DOHH2 (cell line): ENCODE measurements around the gene PLET1.

Experiments used
- H3F3A ChIP-seq: fragments of 200-600 bp; sonication (generic), shearing (Covaris generic); 2 replicates; pipeline ENCODE4 v1.6.0; 2016; ENCODE audit warnings: antibody characterized with exemption, mild to moderate bottlenecking; ENCODE audit not compliant: control insufficient read depth, insufficient read depth
- H3K27ac ChIP-seq: fragments of 200-600 bp; sonication (generic); 2 replicates; pipeline ENCODE4 v1.5.1; 2014; ENCODE audit warnings: low read depth, mild to moderate bottlenecking, low read length, moderate library complexity
- H3K27me3 ChIP-seq: fragments of 200-600 bp; sonication (generic); 2 replicates; pipeline ENCODE4 v1.6.1; 2014; ENCODE audit warnings: mild to moderate bottlenecking, low read length, mixed read lengths; ENCODE audit not compliant: control insufficient read depth
- H3K36me3 ChIP-seq: fragments of 200-600 bp; sonication (generic); 2 replicates; pipeline ENCODE4 v1.6.1; 2014; ENCODE audit warnings: mild to moderate bottlenecking, low read length, moderate library complexity, mixed read lengths; ENCODE audit not compliant: control insufficient read depth
- H3K4me1 ChIP-seq: fragments of 200-600 bp; sonication (generic); 2 replicates; pipeline ENCODE4 v1.6.1; 2014; ENCODE audit warnings: mild to moderate bottlenecking, low read length, mixed read lengths; ENCODE audit not compliant: control insufficient read depth
- H3K4me2 ChIP-seq: fragments of 200-600 bp; sonication (generic); 2 replicates; pipeline ENCODE4 v1.6.0; 2014; ENCODE audit warnings: mild to moderate bottlenecking, low read length, moderate library complexity
- H3K4me3 ChIP-seq: fragments of 200-600 bp; sonication (generic); 2 replicates; pipeline ENCODE4 v1.5.1; 2014; ENCODE audit warnings: mild to moderate bottlenecking, low read length, mixed read lengths
- H3K79me2 ChIP-seq: fragments of 200-600 bp; sonication (generic); 2 replicates; pipeline ENCODE4 v1.6.1; 2014; ENCODE audit warnings: mild to moderate bottlenecking, low read length, mixed read lengths; ENCODE audit not compliant: control insufficient read depth
- H3K9me2 ChIP-seq: fragments of 200-600 bp; sonication (generic); replicated peaks from 2 replicates; pipeline ENCODE4 v1.6.1; 2014; ENCODE audit warnings: mild to moderate bottlenecking, low read length, mixed read lengths; ENCODE audit not compliant: control insufficient read depth
- H3K9me3 ChIP-seq: fragments of 200-600 bp; sonication (generic); 2 replicates; pipeline ENCODE4 v1.6.1; 2014; ENCODE audit warnings: antibody characterized with exemption, low read length, mixed read lengths; ENCODE audit not compliant: control insufficient read depth, insufficient read depth
- H4K20me1 ChIP-seq: fragments of 200-600 bp; sonication (generic); 2 replicates; pipeline ENCODE4 v1.6.0; 2014; ENCODE audit warnings: low read depth, mild to moderate bottlenecking, antibody characterized with exemption, low read length, moderate library complexity; ENCODE audit not compliant: control insufficient read depth, insufficient read depth
- EZH2phosphoT487 ChIP-seq: fragments of 200-600 bp; sonication (generic); IDR thresholded peaks from 2 replicates; pipeline ENCODE4 v1.6.1; 2017; ENCODE audit warnings: borderline replicate concordance, mild to moderate bottlenecking, antibody characterized with exemption, low read length, moderate library complexity, mixed read lengths
- TF ChIP-seq, protein P1 (sequence below): fragments of 200-600 bp; sonication (generic); IDR thresholded peaks from one replicate; pipeline ENCODE4 v1.5.1; 2014; ENCODE audit warnings: antibody characterized with exemption, mild to moderate bottlenecking, low read depth, low read length; ENCODE audit not compliant: poor library complexity, severe bottlenecking

Gene PLET1

DNA sequence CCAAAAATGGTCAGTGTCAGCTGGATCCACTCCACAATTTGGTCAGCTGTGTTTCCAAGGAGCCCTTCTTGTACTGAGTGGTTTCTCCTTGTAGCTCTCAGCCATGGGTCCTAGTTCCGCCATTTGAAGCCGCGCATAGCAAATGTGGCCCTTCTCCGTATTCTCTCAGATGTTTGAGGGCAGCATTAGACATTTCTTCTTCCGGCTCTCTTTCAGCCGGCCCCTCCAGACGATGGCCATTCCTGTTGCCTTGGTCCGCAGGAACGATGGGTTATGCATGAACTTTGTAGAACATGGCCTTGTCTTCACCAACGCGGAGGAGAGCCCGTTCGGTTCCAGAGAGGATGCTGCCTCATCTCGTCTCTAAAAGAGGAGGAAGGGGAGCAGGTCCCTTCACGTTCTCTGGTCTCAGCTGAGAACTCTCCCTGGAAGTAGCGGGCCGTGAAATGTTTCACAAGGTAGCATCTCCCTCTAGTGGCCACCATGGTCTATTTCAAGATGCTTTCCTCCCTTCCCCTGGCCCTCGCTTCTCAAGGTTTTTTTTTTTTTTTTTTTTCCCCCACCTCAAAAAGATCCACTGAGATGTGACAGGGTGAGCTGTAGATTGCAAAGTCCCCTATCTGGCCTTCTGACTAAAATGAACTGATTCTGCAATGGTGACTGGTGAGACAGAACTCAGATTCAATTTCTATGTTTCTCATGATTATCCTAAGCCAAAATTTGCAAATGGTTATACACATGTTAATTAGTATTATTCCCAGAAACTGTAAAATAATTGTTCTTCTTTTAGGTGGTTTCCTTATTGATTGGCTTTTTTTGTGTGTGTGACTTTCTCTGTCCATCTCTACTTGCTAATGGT, 19.8 kb upstream of the PLET1 start:
- no peaks in the 10 kb centered on the region for H3K9me2 ChIP-seq
- H3K4me2 ChIP-seq, result peak overlapping the region; percentile 99
- no peak overlapping the region for H3K27ac ChIP-seq
- H3K79me2 ChIP-seq, result no peaks in the 10 kb centered on the region
- no peak for TF ChIP-seq EZH2phosphoT487
- TF ChIP-seq, protein P1, sequence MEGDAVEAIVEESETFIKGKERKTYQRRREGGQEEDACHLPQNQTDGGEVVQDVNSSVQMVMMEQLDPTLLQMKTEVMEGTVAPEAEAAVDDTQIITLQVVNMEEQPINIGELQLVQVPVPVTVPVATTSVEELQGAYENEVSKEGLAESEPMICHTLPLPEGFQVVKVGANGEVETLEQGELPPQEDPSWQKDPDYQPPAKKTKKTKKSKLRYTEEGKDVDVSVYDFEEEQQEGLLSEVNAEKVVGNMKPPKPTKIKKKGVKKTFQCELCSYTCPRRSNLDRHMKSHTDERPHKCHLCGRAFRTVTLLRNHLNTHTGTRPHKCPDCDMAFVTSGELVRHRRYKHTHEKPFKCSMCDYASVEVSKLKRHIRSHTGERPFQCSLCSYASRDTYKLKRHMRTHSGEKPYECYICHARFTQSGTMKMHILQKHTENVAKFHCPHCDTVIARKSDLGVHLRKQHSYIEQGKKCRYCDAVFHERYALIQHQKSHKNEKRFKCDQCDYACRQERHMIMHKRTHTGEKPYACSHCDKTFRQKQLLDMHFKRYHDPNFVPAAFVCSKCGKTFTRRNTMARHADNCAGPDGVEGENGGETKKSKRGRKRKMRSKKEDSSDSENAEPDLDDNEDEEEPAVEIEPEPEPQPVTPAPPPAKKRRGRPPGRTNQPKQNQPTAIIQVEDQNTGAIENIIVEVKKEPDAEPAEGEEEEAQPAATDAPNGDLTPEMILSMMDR, result peak; percentile 72
- H3K4me3 ChIP-seq, result peak overlapping the region; percentile 83
- H3K9me3 ChIP-seq, result no peaks in the 10 kb centered on the region
- H4K20me1 ChIP-seq, result no peaks in the 10 kb centered on the region
- peaks cover 34% of the 10 kb centered on the region for H3K4me1 ChIP-seq
- H3K36me3 ChIP-seq, result no peaks in the 10 kb centered on the region
- peaks cover 17% of the 10 kb centered on the region; the same call in 1 of the 2 replicates for H3K27me3 ChIP-seq
- no peaks in the 10 kb centered on the region for H3F3A ChIP-seq

DNA sequence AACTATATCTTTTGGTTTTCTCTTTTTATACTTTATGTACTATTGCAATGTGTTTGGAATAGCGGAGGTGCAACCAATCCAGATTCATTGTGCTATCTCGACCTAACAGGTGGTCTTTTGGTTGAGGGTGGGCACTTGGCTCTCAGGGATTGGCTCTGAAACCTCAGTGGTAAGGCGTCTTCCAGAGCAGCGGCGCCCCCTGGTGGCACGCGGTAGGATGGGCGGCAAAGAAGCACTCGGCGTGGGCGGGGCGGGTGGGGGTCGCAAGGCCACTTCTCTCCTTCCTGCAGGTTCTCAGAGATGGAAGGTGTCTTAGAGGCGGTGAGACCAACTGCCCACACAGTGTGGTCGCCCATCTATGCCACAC, 19.2 kb upstream of the PLET1 start:
- Histone ChIP-seq H3K4me1 (peaks cover 34% of the 10 kb centered on the region), H3K4me2 (peak overlapping the region; percentile 99), H3K79me2 (no peaks in the 10 kb centered on the region), H3K27ac (no peak overlapping the region), H3K27me3 (peaks cover 17% of the 10 kb centered on the region; the same call in 1 of the 2 replicates), H3K4me3 (peak overlapping the region; percentile 83), H3F3A (no peaks in the 10 kb centered on the region), H3K36me3 (no peaks in the 10 kb centered on the region), H3K9me2 (no peaks in the 10 kb centered on the region), H4K20me1 (no peaks in the 10 kb centered on the region), H3K9me3 (no peaks in the 10 kb centered on the region)
- no peak for TF ChIP-seq EZH2phosphoT487
- TF ChIP-seq, protein P1, result peak; percentile 39

DNA sequence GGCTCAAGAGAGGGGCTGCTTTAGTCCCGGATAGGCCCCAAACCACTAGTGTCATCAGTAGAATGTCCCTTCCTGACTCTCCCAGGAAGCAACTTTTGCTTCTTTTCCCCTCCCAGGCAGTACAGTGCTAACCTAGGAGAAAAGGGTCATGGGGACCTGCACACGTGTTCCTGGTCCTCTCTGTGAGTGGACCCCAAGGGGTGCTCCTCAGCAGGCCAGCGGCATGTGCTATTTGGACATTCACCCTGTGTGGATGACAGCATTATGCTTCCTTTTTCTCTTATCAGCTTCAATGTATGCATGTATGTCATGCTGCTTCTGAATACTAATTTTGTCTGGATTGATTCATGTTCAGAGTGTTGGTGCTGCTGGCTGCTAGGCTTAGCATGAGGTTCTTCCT, 18.1 kb upstream of the PLET1 start:
- H3K36me3 ChIP-seq, result no peaks in the 10 kb centered on the region
- no peak overlapping the region for H3K4me3 ChIP-seq
- H3K9me2 ChIP-seq, result no peaks in the 10 kb centered on the region
- H3K27me3 ChIP-seq, result peaks cover 17% of the 10 kb centered on the region; the same call in 1 of the 2 replicates
- no peaks in the 10 kb centered on the region for H3K79me2 ChIP-seq
- H3K9me3 ChIP-seq, result no peaks in the 10 kb centered on the region
- no peaks in the 10 kb centered on the region for H4K20me1 ChIP-seq
- TF ChIP-seq, protein P1, result no peak
- no peak for TF ChIP-seq EZH2phosphoT487
- H3K27ac ChIP-seq, result no peak overlapping the region
- no peaks in the 10 kb centered on the region for H3F3A ChIP-seq
- H3K4me1 ChIP-seq, result peaks cover 34% of the 10 kb centered on the region
- H3K4me2 ChIP-seq, result no peak overlapping the region
